ENCODE data around the gene NRF1. TPM values are rescaled to one million over a fixed set of nuclear protein-coding genes. Genes with fewer than 3 reads are reported as not detected.
"Not testable (repeated sequence)": the region's sequence is repeated elsewhere in the genome, so short reads cannot be mapped to it uniquely, and the experiment has no call there.

Gene NRF1
- total and polyA plus RNA-seq, 5 donors, result 5.7 to 20.0 (median 18.8) TPM

DNA sequence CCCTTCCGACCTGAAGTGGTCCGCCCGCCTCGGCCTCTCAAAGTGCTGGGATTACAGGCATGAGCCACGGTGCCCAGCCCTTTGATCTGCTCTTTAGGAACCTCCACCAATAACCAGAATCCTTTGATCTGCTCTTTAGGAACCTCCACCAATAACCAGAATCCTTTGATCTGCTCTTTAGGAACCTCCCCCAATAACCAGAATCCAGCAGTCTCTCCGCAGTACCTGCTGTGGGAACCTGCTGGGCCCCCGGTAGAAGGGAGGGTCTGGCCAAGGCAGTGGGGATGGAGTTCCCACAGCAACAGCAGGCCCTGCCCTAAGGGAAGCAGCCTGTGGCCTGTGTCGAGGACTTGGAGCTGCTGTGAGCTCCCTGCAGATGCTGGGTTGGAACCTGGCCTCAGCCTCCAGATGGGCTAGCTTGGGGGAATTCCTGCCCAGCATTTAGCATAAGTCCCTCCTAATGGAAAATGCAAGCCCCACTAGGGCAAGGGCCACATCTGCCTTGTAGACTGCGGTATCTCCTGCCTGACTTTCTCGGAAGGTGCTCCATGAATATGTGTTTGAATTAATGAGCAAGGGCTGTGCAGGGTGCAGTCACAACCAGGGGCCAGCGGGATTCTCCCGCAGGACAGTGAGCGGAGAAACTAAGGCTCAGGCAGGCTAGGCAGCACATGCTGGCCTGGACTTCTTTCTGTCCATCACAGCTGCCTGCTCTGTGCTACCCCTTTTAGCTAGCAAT is 175.5 kb downstream of the NRF1 start:
- intact Hi-C loops (cut with DNase I), result no loop called here
- Histone ChIP-seq H3K9me3 (ENCODE audit: control insufficient read depth, low read length) (no peaks in the 10 kb centered on the region), H3K27me3 (ENCODE audit: control insufficient read depth, insufficient read depth) (no peaks in the 10 kb centered on the region), H3K4me3 (ENCODE audit: low read length) (no peak overlapping the region), H3K4me1 (ENCODE audit: control insufficient read depth, insufficient read depth, low read length) (no peaks in the 10 kb centered on the region), H3K27ac (ENCODE audit: low read length) (no peak overlapping the region)
- WGBS, result 58% methylated on average over 13 of the region's 13 CpGs
- ATAC-seq (no peak), DNase-seq (no peak)

DNA sequence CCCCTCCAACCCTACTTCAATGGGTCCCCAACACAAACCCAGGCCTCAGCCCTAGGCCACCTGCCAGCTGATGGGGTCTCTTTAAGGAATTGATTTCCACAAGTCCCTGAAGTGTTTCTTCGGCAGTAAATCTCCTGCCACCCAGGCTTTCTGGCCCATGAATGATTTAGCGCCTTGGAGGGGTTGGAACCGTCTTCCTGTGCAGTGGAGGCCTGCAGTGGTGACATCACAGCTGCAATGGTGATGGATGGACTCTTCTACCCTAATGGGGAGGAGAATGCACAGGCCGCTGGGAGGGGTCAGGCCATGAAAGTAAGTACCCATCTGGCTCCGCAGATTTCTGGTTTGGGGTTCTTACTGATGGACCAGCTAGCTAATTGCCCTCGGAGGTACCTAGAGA is 177.5 kb downstream of the NRF1 start:
- H3K27me3 ChIP-seq (ENCODE audit: control insufficient read depth, insufficient read depth), result no peaks in the 10 kb centered on the region
- no peaks in the 10 kb centered on the region for H3K4me1 ChIP-seq (ENCODE audit: control insufficient read depth, insufficient read depth, low read length)
- no peaks in the 10 kb centered on the region for H3K9me3 ChIP-seq (ENCODE audit: control insufficient read depth, low read length)
- 87% methylated on average over 6 of the region's 6 CpGs for WGBS
- no peak overlapping the region for H3K4me3 ChIP-seq (ENCODE audit: low read length)
- DNase-seq, result no peak
- H3K27ac ChIP-seq (ENCODE audit: low read length), result no peak overlapping the region
- intact Hi-C loops (cut with DNase I), result no loop called here
- ATAC-seq, result no peak

DNA sequence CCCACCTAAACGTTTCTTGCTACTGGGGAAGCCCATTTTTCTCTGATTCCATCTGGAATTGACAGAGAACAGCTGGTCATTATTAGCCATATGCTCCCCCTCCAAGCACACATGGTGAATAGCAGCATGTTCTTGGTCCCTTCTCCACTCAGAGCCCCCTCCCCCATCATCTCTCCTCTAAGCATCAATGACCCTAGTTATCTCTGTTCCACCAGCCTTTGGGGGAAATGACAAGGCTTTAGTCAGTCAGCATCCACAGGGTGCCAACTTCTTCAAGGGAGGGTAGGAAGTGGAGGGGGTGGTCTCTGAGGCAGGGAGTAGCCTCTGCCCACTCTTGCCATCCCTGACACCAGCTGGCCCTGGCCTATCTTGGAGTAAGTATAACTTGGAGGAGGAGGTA is 178.1 kb downstream of the NRF1 start:
- intact Hi-C loops (cut with DNase I), result no loop called here
- ATAC-seq, result no peak
- H3K4me1 ChIP-seq (ENCODE audit: control insufficient read depth, insufficient read depth, low read length), result no peaks in the 10 kb centered on the region
- no peaks in the 10 kb centered on the region for H3K27me3 ChIP-seq (ENCODE audit: control insufficient read depth, insufficient read depth)
- 47% methylated on average over 1 of the region's 1 CpG for WGBS
- H3K4me3 ChIP-seq (ENCODE audit: low read length), result no peak overlapping the region
- no peak overlapping the region for H3K27ac ChIP-seq (ENCODE audit: low read length)
- no peak for DNase-seq
- no peaks in the 10 kb centered on the region for H3K9me3 ChIP-seq (ENCODE audit: control insufficient read depth, low read length)

DNA sequence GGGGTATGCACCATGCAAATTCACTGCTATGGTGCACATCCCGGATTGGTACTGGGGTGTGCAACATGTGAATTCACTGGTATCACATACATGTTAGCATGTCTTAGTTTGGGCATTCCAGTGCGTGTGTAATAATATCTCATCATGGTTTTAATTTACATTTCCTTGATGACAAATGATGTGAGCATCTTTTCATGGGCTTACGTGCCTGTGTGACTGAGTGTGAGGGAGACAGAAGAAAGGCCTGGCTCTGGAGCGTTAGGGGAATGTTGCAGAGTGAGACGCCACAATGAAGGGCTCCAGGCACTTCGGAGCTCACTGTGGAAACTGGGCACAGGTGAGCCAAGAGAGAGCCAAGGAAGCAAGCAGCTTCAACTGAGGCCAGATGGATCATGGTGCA is 178.6 kb downstream of the NRF1 start:
- H3K27me3 ChIP-seq (ENCODE audit: control insufficient read depth, insufficient read depth), result no peaks in the 10 kb centered on the region
- no peaks in the 10 kb centered on the region for H3K9me3 ChIP-seq (ENCODE audit: control insufficient read depth, low read length)
- WGBS, result 84% methylated on average over 6 of the region's 6 CpGs
- DNase-seq (no peak), ATAC-seq (no peak)
- no peak overlapping the region for H3K4me3 ChIP-seq (ENCODE audit: low read length)
- no peaks in the 10 kb centered on the region for H3K4me1 ChIP-seq (ENCODE audit: control insufficient read depth, insufficient read depth, low read length)
- no peak overlapping the region for H3K27ac ChIP-seq (ENCODE audit: low read length)
- intact Hi-C loops (cut with DNase I), result no loop called here

DNA sequence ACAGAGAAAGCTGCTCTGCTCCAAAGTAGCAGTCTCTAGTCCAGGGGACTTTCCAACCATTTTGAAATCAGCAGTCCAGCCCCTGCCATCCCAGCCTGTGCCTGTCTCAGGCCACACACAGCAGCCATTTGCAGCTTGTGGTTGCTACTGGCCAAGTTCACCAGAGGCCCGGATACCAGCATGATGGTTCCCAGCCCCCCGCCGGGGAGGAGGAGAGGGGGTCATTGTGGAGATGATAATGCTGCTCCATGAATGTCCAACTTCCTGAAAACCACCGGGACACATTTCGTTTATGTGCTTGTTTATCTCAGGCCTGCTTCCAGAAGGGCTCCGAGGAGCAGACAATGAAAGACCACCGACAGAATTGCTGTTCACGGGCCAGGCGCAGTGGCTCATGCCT is 181.2 kb downstream of the NRF1 start:
- no peak overlapping the region for H3K27ac ChIP-seq (ENCODE audit: low read length)
- H3K9me3 ChIP-seq (ENCODE audit: control insufficient read depth, low read length), result no peaks in the 10 kb centered on the region
- WGBS, result 61% methylated on average over 9 of the region's 9 CpGs
- intact Hi-C loops (cut with DNase I), result no loop called here
- no peak overlapping the region for H3K4me3 ChIP-seq (ENCODE audit: low read length)
- DNase-seq, result no peak
- H3K27me3 ChIP-seq (ENCODE audit: control insufficient read depth, insufficient read depth), result no peaks in the 10 kb centered on the region
- H3K4me1 ChIP-seq (ENCODE audit: control insufficient read depth, insufficient read depth, low read length), result no peaks in the 10 kb centered on the region
- no peak for ATAC-seq

DNA sequence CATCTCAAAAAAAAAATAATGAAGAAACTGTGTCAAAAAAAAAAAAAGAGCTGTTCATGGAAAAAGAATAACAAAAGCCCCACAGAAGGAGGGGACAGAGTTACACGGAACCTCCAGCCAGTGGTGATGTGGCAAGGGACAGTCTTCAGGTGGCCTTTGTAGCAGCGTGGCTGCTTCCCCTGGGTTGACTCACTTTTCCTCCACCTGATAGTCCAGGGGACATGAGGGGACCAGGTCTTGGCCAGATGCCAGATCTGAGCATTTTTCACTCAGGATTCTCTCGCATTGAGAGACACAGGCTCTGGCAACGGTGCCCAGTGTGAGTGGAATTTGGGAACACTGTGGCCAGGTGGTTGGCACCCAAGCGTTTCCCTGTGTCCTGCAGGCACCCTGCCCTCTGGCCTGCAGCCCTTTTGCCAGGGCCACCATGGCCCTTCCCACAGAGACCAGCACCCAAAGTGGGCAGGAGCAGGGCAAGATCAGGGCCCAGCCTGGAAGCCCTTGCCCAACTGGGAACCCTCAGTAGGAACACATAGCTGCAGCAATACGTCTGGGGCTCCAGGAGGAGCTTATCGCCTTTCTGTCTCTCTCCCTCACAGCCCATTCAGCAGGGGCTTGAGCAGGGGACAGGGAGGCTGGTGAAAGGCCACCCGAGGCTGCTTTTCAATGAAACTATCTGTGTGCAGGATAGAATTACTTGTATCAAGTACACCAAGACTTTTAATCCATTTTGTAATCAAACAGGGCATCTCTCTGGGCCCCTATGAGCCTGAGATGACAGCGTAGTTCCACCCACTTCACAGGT is 182.2 kb downstream of the NRF1 start:
- 73% methylated on average over 9 of the region's 9 CpGs for WGBS
- Histone ChIP-seq H3K4me1 (ENCODE audit: control insufficient read depth, insufficient read depth, low read length) (no peaks in the 10 kb centered on the region), H3K9me3 (ENCODE audit: control insufficient read depth, low read length) (no peaks in the 10 kb centered on the region), H3K27ac (ENCODE audit: low read length) (no peak overlapping the region), H3K4me3 (ENCODE audit: low read length) (no peak overlapping the region), H3K27me3 (ENCODE audit: control insufficient read depth, insufficient read depth) (no peaks in the 10 kb centered on the region)
- DNase-seq (no peak), ATAC-seq (no peak)
- intact Hi-C loops (cut with DNase I), result no loop called here

DNA sequence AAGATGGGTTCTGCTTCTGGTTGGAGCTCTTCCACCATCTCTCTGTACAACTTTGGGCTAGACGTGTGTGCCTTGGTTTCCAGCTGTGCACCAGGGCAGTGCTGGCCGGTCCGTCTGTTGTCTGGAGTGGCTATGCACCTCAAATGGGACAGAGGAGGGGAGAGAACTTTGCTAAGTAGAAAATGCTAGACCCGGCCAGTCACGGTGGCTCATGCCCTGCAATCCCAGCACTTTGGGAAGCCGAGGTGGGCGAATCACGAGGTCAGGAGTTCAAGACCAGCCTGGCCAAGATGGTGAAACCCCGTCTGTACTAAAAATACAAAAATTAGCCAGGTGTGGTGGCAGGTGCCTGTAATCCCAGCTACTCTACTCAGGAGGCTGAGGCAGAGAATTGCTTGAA is 182.9 kb downstream of the NRF1 start:
- H3K27ac ChIP-seq (ENCODE audit: low read length); H3K4me3 ChIP-seq (ENCODE audit: low read length); DNase-seq; H3K9me3 ChIP-seq (ENCODE audit: control insufficient read depth, low read length); ATAC-seq; intact Hi-C loops (cut with DNase I); H3K27me3 ChIP-seq (ENCODE audit: control insufficient read depth, insufficient read depth); H3K4me1 ChIP-seq (ENCODE audit: control insufficient read depth, insufficient read depth, low read length): not testable (repeated sequence)
- 91% methylated on average over 9 of the region's 9 CpGs for WGBS

DNA sequence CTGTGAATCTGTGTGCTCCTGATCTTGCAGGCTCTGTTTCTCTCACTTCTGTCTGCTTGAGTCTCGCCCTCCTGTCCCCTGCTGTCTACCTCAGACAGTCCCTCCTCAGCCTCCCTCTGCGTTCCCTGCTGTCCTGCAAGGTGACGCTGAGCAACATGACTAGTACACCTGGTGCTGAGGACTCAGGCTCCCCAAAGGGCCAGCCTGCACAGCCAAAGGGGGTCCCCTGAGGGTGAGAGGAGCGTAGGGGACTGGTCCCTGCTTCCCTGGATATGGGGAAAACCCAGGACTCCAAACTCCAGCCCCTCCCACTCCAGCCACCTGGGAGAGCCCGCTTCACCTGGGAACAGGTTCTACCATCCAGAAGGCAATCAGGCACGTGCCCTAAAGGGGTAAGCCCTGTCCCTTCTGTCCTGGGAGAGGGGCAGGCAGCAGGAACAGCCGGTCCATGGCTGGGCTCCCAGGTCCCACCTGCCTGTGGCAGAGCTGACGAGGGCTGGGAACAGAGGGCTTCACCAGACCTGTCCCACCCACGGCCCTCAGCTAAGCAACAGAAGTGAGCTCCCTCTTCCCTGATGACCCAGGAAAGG is 184.8 kb downstream of the NRF1 start:
- intact Hi-C loops (cut with DNase I), result no loop called here
- Histone ChIP-seq H3K27me3 (ENCODE audit: control insufficient read depth, insufficient read depth) (no peaks in the 10 kb centered on the region), H3K27ac (ENCODE audit: low read length) (no peak overlapping the region), H3K4me3 (ENCODE audit: low read length) (no peak overlapping the region), H3K4me1 (ENCODE audit: control insufficient read depth, insufficient read depth, low read length) (no peaks in the 10 kb centered on the region), H3K9me3 (ENCODE audit: control insufficient read depth, low read length) (no peaks in the 10 kb centered on the region)
- WGBS, result 93% methylated on average over 9 of the region's 9 CpGs
- ATAC-seq, result no peak
- no peak for DNase-seq

DNA sequence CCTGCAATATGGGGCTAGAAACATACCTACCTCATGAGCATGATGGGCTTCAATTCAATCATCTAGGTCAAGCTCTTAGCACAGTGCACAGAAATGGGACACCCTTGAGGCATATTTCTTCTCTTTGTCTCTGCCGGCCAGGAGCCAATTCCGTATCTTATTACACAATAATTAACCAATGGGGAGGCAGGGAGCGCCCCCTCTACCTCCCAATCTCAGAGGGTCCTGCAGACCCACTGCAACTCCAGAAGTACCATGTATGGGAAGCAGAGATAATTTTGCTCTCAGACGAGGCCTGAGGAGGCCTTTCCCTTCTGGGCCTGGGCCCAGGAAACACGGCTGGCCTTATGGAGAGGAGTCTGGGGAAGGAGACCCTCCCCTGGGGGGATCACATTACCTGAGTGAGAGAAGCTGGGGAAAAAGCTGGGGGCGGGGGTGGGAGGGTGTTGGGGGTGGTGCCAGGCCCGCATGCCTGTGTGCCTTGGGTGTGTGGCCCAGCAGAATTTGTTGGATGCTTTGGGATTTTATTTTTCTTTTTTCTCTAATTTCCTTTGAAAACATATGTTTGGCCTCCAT is 185.8 kb downstream of the NRF1 start:
- 58% methylated on average over 7 of the region's 7 CpGs for WGBS
- intact Hi-C loops (cut with DNase I), result no loop called here
- ATAC-seq (no peak), DNase-seq (no peak)
- Histone ChIP-seq H3K27me3 (ENCODE audit: control insufficient read depth, insufficient read depth) (no peaks in the 10 kb centered on the region), H3K27ac (ENCODE audit: low read length) (no peak overlapping the region), H3K4me3 (ENCODE audit: low read length) (no peak overlapping the region), H3K4me1 (ENCODE audit: control insufficient read depth, insufficient read depth, low read length) (no peaks in the 10 kb centered on the region), H3K9me3 (ENCODE audit: control insufficient read depth, low read length) (no peaks in the 10 kb centered on the region)

DNA sequence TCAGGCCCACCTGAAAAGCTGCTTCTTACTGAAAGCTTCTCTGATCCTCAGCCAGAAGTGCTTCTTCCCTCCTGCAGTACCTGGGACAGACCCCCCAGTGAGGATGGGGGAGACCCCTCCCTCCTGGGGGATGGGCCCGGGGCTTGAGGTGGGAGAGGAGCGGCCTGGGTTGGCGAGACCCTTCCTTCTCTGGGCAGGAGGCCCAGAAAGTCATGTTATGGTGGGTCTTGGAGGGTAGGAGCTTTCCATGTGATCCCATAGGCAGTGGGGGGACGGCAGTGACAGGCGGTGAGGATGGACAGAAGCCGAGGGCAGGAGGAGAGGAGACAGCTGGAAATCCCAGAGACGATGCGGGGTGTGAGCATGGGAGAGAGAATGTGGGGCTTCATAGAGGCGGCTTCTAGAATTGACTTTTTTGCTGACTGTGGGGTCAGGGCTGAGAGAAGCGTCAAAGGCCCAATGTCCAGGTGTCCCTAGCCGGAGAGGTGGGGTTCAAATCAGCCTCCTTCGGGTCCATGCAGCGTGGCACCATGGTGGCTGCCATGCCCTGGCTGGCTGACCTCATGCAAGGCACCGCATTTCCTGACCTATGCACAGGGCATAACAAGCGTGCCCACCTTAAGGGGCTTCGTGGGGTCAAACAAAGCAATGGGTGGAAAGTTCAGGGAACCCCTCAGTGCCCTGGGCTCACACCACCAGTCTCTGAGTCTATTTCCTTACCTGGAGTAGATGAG is 187.3 kb downstream of the NRF1 start:
- no peak overlapping the region for H3K27ac ChIP-seq (ENCODE audit: low read length)
- H3K4me3 ChIP-seq (ENCODE audit: low read length), result no peak overlapping the region
- intact Hi-C loops (cut with DNase I), result no loop called here
- WGBS, result 87% methylated on average over 16 of the region's 16 CpGs
- H3K9me3 ChIP-seq (ENCODE audit: control insufficient read depth, low read length), result no peaks in the 10 kb centered on the region
- DNase-seq, result no peak
- ATAC-seq, result no peak
- no peaks in the 10 kb centered on the region for H3K4me1 ChIP-seq (ENCODE audit: control insufficient read depth, insufficient read depth, low read length)
- no peaks in the 10 kb centered on the region for H3K27me3 ChIP-seq (ENCODE audit: control insufficient read depth, insufficient read depth)

Data from right cardiac atrium (tissue), 5 donors.